ENCODE measurements around the gene GLI3.

Gene GLI3

GRCh38 chr7:42167631-42168236 lies 69.3 kb downstream of the GLI3 start:
- no peak for DNase-seq

GRCh38 chr7:42167206-42167605 lies 69.8 kb downstream of the GLI3 start:
- no peak for DNase-seq

DNA sequence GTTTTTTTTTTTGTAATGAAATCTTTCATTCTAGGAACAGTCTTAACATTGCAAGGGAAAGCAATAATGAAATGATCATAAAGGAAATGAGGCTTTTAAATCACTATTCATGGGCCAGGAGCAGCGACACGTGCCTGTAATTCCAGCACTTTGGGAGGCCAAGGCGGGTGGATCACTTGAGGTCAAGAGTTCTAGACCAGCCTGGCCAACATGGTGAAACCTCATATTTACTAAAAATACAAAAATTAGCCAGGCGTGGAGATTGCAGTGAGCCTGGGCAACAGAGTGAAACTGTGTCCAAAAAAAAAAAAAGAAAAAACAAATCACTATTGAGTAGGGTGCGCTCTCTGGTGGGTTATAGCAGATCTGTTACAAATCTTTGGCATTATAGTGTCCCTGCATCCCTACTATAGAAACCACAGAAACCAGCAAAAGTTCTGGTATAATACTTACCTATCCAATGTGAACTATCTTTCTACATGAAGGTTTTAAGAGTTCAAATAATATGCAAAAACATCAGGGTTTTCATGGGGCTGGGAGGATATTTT lies 72.1 kb downstream of the GLI3 start:
- DNase-seq = no peak

DNA sequence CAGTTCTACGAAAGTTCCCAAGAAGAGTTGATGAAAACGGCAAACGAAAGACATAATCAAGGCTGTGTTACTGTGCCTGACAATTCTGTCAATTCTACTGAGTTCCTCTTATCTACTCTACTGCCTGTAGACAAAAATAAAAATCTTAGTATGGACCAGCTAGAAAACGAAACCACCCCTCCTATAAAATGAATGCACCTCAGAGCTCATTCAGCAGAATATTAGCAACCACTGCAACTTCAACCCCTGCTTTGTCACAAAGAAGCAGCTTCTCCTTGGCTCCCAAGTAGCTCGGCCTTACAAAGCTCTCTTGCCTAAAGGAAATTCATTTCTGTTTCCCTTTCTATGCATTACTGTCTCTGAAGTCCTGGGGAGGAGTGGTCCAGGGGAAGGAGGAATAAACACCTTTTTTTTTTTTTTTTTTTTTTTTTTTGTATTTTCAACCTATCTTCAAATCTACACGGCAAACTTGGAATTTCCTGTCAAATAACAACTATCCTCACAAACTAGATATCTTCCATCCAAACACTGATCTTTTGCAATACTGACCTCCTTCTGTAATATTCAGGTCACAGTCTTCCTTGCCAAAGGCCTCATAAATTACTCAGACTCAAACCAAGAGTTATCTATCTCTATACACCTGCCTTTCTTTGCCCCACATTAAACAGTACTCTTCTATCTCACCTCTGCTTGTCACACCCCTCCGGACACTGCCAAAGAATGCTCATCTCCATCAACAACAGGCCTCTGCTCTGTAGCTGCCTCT lies 74.3 kb downstream of the GLI3 start:
- no peak for DNase-seq

GRCh38 chr7:42161719-42162118 lies 75.3 kb downstream of the GLI3 start:
- no peak for DNase-seq

GRCh38 chr7:42161110-42161509 lies 75.9 kb downstream of the GLI3 start:
- DNase-seq = no peak

- no peak for DNase-seq
Observed at GRCh38 chr7:42159130-42159529, 77.9 kb downstream of the GLI3 start.

- no peak for DNase-seq
Observed at GRCh38 chr7:42156967-42157721, 79.9 kb downstream of the GLI3 start.

- no peak for DNase-seq
Observed at GRCh38 chr7:42156291-42156865, 80.6 kb downstream of the GLI3 start.

GRCh38 chr7:42155584-42156290 lies 81.3 kb downstream of the GLI3 start:
- no peak for DNase-seq

GRCh38 chr7:42154173-42154572 lies 82.8 kb downstream of the GLI3 start:
- no peak for DNase-seq

GRCh38 chr7:42152329-42153205 lies 84.4 kb downstream of the GLI3 start:
- no peak for DNase-seq

GRCh38 chr7:42151309-42151708 lies 85.7 kb downstream of the GLI3 start:
- no peak for DNase-seq

DNA sequence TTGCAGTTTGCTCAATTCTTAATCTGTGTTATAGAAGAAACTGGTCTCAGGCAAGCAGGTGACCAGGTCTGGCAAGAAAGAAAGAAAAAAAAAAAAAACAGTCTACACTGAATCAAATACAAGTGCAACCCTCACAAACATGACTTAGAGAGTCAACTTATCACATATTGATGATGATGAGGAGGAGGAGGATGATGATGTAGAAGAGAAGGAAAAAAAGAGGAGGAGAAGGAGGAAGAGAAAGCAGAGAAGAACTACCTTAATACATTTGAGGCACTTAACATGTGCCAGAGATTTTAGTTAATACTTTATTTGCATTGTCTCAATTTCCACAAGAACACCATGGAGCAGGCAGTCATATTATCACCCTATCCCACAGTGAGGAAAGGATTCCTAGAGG lies 91.5 kb downstream of the GLI3 start:
- DNase-seq = no peak

GRCh38 chr7:42144604-42145003 lies 92.4 kb downstream of the GLI3 start:
- no peak for DNase-seq

GRCh38 chr7:42143711-42144600 lies 93.1 kb downstream of the GLI3 start:
- no peak for DNase-seq

GRCh38 chr7:42142089-42142488 lies 94.9 kb downstream of the GLI3 start:
- DNase-seq = no peak

DNA sequence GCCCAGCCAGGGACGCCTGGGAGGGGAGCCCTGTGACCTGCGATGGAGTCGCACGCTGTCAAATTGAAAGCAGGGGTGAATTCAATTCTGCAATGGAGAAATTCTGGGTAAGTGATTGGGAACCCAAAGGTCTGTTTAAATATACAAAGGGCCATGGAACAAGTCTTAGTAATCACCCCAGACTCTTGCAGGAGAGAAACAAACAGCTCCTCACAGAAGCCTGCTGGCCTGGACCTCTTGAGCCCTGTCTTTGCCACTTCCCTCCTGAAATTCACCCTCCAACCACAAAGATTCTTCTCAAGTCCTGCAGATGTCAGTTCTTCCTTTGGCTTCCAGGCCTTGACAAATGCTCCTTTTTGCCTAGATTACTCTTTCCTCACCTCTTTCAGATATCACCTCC lies 97.3 kb downstream of the GLI3 start:
- DNase-seq = no peak

DNA sequence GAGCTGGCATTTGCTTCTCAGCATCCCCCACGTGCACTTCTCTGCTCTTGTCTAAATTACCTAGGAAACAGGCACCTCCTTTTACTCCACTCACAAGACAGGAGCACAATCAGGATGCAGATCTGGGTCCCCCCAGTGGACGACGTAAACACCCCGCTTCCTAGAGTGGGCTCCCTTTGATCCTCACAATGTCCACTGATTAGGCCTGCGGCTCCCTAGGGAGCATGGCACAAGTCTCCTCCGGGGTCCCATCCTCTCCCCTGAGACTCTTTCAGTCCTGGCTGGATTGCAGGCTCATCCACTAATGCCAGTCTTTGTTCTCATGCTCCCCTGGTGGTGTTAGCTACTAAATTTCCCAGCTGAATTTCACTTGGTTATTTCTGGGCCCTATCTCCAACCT lies 98.3 kb downstream of the GLI3 start:
- DNase-seq = no peak

- DNase-seq = no peak
Observed at GRCh38 chr7:42137941-42138340, 99.1 kb downstream of the GLI3 start.

- no peak for DNase-seq
Observed at GRCh38 chr7:42137431-42137830, 99.6 kb downstream of the GLI3 start.

Measured in NCI-H2171 treated with DMSO at 0.1 percent for 48 hours (cell line).